Measurements from ENCODE around the gene AMER2.
"Not testable (repeated sequence)": the region's sequence is repeated elsewhere in the genome, so short reads cannot be mapped to it uniquely, and the experiment has no call there.

The AMER2 gene

DNA sequence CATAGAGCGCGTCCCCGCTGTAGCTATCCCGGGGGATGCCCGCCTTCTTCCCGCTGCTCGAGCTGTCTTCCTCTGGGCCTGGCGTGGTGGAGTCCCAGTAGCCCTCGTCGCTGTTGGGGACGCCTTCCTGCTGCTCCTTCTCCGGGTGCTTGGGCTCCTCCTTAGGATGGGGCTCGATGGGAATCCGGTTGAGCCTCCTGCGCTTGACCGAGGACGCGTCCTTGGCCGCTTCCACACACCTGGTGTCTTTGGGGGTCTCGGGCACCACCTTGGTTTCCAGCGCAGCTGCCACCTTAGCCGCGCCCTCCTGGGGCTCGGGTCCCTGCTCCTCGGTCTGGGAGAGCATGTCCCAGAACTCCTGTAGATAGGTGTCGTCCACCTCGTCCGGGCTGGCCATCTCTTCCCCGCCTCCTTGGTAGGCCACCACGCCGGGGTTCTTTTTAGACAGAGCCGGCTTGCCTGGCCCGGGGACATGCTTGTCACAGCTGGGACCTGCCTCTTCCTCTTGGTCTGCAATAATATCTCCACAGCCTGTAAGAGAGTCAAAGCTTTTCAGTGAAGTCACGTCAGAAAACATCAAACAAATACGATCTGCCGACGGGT is 2.0 kb downstream of the AMER2 start:
- TF ChIP-seq, protein P1, sequence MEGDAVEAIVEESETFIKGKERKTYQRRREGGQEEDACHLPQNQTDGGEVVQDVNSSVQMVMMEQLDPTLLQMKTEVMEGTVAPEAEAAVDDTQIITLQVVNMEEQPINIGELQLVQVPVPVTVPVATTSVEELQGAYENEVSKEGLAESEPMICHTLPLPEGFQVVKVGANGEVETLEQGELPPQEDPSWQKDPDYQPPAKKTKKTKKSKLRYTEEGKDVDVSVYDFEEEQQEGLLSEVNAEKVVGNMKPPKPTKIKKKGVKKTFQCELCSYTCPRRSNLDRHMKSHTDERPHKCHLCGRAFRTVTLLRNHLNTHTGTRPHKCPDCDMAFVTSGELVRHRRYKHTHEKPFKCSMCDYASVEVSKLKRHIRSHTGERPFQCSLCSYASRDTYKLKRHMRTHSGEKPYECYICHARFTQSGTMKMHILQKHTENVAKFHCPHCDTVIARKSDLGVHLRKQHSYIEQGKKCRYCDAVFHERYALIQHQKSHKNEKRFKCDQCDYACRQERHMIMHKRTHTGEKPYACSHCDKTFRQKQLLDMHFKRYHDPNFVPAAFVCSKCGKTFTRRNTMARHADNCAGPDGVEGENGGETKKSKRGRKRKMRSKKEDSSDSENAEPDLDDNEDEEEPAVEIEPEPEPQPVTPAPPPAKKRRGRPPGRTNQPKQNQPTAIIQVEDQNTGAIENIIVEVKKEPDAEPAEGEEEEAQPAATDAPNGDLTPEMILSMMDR (conservative IDR thresholded peaks at IDR 0.05; ENCODE audit: low read length): no peak
- no peak for DNase-seq (ENCODE audit: low read depth)
- H3K4me3 ChIP-seq (ENCODE audit: low read length): no peak overlapping the region

DNA sequence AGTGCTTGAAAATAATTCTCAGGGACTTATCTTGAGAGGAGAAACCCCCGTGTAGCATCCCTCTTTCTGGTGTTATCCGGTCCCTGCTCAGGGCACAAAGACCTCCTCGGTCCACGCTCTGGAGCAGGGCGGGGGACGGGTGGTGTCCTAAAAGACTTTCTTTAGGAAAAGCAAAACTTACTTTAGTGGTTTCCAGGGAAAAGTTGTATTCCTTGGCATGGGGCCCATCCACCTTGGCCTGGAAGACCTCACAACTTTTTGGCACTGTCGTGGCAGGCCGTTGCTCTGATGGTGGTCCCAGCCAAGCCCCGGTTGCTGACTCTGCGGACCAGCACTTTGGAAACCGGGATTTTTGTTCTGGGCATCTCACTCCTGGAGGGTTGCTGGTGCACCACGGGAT is 2.7 kb downstream of the AMER2 start:
- no peak for DNase-seq (ENCODE audit: low read depth)
- TF ChIP-seq, protein P1 (conservative IDR thresholded peaks at IDR 0.05; ENCODE audit: low read length): no peak
- H3K4me3 ChIP-seq (ENCODE audit: low read length): no peak overlapping the region

DNA sequence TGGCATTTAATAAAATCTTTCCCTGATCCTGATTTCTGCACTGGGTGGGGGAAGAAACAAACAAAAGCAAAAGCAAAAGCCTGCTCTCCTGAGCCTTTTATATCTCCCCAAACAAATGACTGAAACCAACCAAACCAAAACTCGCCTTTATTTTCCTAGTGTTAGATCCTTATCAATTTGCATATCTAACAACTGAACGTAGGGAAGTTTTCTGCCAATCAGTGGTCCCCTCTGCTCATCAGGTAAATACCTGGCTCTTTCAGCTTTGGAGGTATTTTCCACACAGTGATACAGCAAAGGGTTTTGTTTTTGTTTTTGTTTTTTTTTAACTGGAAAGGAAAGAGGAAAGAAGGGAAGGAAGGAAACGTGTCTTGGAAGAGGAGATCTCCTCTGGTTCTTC is 3.3 kb downstream of the AMER2 start:
- no peak for DNase-seq (ENCODE audit: low read depth)
- no peak overlapping the region for H3K4me3 ChIP-seq (ENCODE audit: low read length)
- TF ChIP-seq, protein P1 (conservative IDR thresholded peaks at IDR 0.05; ENCODE audit: low read length): no peak

DNA sequence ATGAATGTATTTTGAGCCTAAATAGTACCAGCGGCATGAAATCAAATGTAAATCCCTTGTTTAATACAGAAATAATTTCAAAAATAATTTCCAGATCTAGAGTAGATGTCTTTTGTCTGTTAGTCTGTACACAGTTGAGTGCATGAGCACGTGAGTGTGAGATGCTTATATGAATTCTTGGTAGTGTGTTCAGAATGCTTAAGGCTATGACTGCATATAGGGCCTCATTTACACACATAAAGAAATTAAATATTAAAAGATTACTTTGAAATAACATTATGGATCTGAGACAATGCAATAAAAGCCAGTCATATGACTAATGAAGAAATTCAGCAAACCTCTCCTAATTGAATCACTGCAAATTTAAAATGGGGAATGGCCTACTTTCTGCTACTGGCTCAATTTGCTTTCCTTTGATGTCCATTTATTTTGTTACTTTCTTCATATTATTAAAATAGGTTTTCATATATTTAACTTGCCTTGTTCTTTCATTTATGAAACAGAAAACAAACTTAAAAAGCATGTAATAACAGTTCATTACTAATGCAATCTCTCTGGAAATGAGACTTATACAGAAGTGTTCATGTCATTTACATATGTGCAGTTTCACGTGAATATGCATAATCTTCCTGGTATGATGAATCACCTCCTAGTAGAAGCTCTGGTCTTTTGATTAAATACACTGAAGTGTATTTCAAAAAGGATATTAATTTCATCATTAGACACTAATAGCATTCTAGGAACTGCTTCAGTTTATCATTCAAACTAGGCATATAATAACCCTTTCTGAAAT is 4.5 kb downstream of the AMER2 start:
- H3K4me3 ChIP-seq (ENCODE audit: low read length): no peak overlapping the region
- TF ChIP-seq, protein P1 (conservative IDR thresholded peaks at IDR 0.05; ENCODE audit: low read length): no peak
- no peak for DNase-seq (ENCODE audit: low read depth)

DNA sequence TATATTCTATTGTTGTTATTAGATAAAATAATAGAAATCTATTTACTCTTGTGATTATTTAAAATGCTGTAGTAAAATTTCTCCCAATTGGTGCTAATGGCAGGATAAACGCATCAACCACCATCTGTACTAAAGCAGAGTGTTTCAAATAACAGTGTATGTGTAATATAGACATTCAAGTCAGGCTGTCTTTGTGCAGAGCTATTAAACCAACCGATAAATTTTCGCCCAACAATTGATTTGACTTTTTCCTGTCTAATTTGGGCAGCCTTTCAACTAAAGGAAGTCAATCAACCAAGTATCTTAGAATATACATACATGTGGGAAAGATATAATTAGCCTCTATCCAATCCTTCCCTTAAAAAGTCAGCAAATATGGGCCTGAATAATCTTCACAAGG is 5.8 kb downstream of the AMER2 start:
- DNase-seq (ENCODE audit: low read depth): no peak
- no peak overlapping the region for H3K4me3 ChIP-seq (ENCODE audit: low read length)
- TF ChIP-seq, protein P1 (conservative IDR thresholded peaks at IDR 0.05; ENCODE audit: low read length): no peak

DNA sequence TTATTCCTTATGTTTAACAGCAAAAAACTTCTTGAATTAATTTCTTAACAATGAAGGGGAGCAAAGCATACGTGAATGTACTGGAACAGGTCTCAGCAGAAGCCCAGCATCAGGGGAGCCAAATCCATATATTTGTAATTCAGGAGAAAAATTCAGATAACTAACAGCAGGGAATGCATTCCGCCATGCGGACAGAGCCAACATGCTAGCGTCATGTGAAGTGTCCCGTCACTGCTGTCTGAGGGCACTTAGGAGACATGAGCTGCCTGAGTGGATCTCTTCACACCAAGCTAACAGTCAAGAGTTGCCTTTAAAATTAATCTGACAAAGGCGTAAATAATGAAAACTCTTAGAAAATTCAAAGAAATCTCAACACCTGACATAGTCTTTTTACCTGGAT is 6.4 kb downstream of the AMER2 start:
- TF ChIP-seq, protein P1 (conservative IDR thresholded peaks at IDR 0.05; ENCODE audit: low read length): no peak
- no peak for DNase-seq (ENCODE audit: low read depth)
- no peak overlapping the region for H3K4me3 ChIP-seq (ENCODE audit: low read length)

DNA sequence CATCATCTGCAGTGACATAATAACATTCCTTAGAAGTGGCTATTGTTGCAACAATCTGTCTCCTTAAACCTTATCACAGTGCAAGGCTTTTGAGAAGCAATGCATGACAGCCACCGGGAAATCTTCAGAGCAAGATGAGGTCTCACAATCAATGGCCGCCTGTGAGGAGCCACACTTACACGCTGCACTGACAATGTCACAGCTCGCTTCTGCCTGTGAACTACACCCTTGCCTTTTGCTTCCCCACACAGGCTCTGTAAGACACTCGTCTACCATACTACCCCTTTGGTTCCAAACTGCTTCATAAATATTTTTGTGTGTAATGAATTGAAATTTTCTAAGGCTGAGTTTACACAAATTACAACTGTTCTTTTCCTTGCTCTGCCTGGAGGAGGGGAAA is 6.9 kb downstream of the AMER2 start:
- not testable (repeated sequence) for DNase-seq (ENCODE audit: low read depth); H3K4me3 ChIP-seq (ENCODE audit: low read length)
